ENCODE measurements around the gene CNTRL. TPM values are rescaled to one million over a fixed set of nuclear protein-coding genes. Genes with fewer than 3 reads are reported as not detected.
A peak's percentile ranks its signal among the peaks of the same experiment; 100 is the strongest.

CNTRL gene
- total and polyA plus RNA-seq, 12 donors: 2.5 to 7.5 (median 4.2) TPM

GRCh38 chr9:121184463-121184862 is 109.7 kb downstream of the CNTRL start:
- peaks cover 0 to 88% (median 58%) of the 10 kb centered on the region in 9 donors for H3K4me1 ChIP-seq
- no peaks in the 10 kb centered on the region for H3K27me3 ChIP-seq
- DNase-seq (no peak), ATAC-seq (no peak)
- intact Hi-C loops (cut with DNase I): loop anchor here in 1 of 10 donors (5.0 kb wide), 1 partner anchor 1238 kb away; no protein-coding TSS in a partner anchor
- no peak overlapping the region for H3K4me3 ChIP-seq
- peaks cover 0 to 77% (median 20%) of the 10 kb centered on the region in 9 donors for H3K36me3 ChIP-seq
- TF ChIP-seq CTCF (IDR thresholded peaks at IDR 0.05): no peak
- peak overlapping the region in 1 of 10 donors; percentile 7 for H3K27ac ChIP-seq
- no peaks in the 10 kb centered on the region for H3K9me3 ChIP-seq

- H3K27me3 ChIP-seq: no peaks in the 10 kb centered on the region
- no peaks in the 10 kb centered on the region for H3K9me3 ChIP-seq
- peaks cover 0 to 94% (median 65%) of the 10 kb centered on the region in 9 donors for H3K4me1 ChIP-seq
- peak in 4 of 8 donors; percentile 22 to 55 (median 26) for ATAC-seq
- H3K27ac ChIP-seq: no peak overlapping the region
- WGBS, 2 donors: 69 to 75% methylated on average over 3 of the region's 3 CpGs
- DNase-seq: no peak
- TF ChIP-seq CTCF (IDR thresholded peaks at IDR 0.05): no peak
- no peak overlapping the region for H3K4me3 ChIP-seq
- intact Hi-C loops (cut with DNase I): no loop called here
- H3K36me3 ChIP-seq: peaks cover 0 to 77% (median 15%) of the 10 kb centered on the region in 9 donors
Observed at GRCh38 chr9:121185178-121185745, 110.5 kb downstream of the CNTRL start.

- Histone ChIP-seq H3K36me3 (peaks cover 0 to 74% (median 13%) of the 10 kb centered on the region in 9 donors), H3K4me3 (no peak overlapping the region), H3K27ac (peak overlapping the region in 1 of 10 donors; percentile 13), H3K4me1 (peaks cover 0 to 94% (median 71%) of the 10 kb centered on the region in 9 donors), H3K9me3 (no peaks in the 10 kb centered on the region), H3K27me3 (no peaks in the 10 kb centered on the region)
- intact Hi-C loops (cut with DNase I): no loop called here
- ATAC-seq: peak in 2 of 8 donors; percentile 8 to 22
- TF ChIP-seq CTCF (IDR thresholded peaks at IDR 0.05): no peak
- 80 to 86% methylated on average over 4 of the region's 4 CpGs for WGBS, 2 donors
- no peak for DNase-seq
Observed at GRCh38 chr9:121185774-121186403, 111.1 kb downstream of the CNTRL start.

DNA sequence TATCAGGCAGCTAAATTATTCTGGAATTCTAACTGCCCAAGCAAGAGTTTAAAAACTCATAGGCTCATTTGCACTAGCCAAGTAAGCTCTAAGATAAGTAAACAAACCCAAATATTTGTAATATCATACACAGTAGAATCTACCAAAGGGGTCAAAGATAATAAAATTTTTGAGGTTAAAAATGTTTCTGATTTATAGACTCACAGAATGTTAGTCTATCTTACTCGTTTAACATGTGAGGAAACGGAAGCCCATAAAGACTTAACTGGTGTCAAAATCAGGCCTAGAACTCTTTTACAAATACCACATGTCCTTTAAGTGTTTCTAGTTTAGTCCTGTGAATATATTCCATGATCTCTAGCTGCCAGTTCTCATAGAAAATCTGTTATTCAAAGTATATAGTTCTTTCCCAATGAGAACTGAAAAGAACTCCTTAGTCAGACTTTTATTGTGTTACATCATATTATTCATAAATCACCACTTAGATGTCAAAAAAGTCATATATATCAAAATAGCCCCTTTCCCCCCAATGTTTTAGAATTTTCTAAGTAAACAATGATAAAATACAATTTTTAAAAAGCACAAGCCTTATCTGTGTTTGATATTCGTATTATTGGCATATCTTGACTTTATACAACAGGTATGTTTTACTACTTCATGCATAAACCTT is 113.0 kb downstream of the CNTRL start:
- Histone ChIP-seq H3K27me3 (no peaks in the 10 kb centered on the region), H3K4me3 (no peak overlapping the region), H3K36me3 (peaks cover 0 to 56% (median 5%) of the 10 kb centered on the region in 9 donors), H3K9me3 (no peaks in the 10 kb centered on the region), H3K27ac (peak overlapping the region in 2 of 10 donors; percentile 3 to 34), H3K4me1 (peaks cover 0 to 97% (median 82%) of the 10 kb centered on the region in 9 donors)
- DNase-seq: no peak
- 55 to 57% methylated on average over 3 of the region's 3 CpGs for WGBS, 2 donors
- no peak for TF ChIP-seq CTCF (IDR thresholded peaks at IDR 0.05)
- intact Hi-C loops (cut with DNase I): no loop called here
- ATAC-seq: no peak

Measured in heart right ventricle (tissue), 16 donors.